NCI-H526 treated with DMSO at 0.1 percent for 48 hours (cell line): ENCODE data around the gene IREB2.
"Not testable (repeated sequence)": the region's sequence is repeated elsewhere in the genome, so short reads cannot be mapped to it uniquely, and the experiment has no call there.

Experiments used
- DNase-seq: peaks from one replicate; lab custom pipeline; 2025; lab: John Stamatoyannopoulos, UW

The IREB2 gene

GRCh38 chr15:78481917-78482316 is 43.9 kb downstream of the IREB2 start:
- no peak for DNase-seq

GRCh38 chr15:78492872-78493271 is 54.9 kb downstream of the IREB2 start:
- no peak for DNase-seq

GRCh38 chr15:78501857-78502256 is 63.8 kb downstream of the IREB2 start:
- DNase-seq = no peak

- DNase-seq = no peak
Observed at GRCh38 chr15:78502641-78503040, 64.6 kb downstream of the IREB2 start.

GRCh38 chr15:78506971-78507830 is 69.2 kb downstream of the IREB2 start, which contains the start of gene HYKK:
Gene HYKK (plus strand): TSS chr15:78507577. CDS start chr15:78513089, 5,512 bp downstream.
- DNase-seq = peak; percentile 98

- peak; percentile 18 for DNase-seq
Observed at GRCh38 chr15:78507831-78508160, 69.8 kb downstream of the IREB2 start.

- DNase-seq = no peak
Observed at GRCh38 chr15:78508272-78508671, 70.3 kb downstream of the IREB2 start.

GRCh38 chr15:78509726-78510312 is 71.8 kb downstream of the IREB2 start:
- no peak for DNase-seq

GRCh38 chr15:78520035-78520434 is 82.0 kb downstream of the IREB2 start:
- DNase-seq = not testable (repeated sequence)

- DNase-seq = no peak
Observed at GRCh38 chr15:78524230-78524629, 86.2 kb downstream of the IREB2 start.

- no peak for DNase-seq
Observed at GRCh38 chr15:78527325-78527724, 89.3 kb downstream of the IREB2 start.

GRCh38 chr15:78533331-78533730 is 95.3 kb downstream of the IREB2 start:
- DNase-seq = no peak

GRCh38 chr15:78536134-78536533 is 98.1 kb downstream of the IREB2 start:
- DNase-seq = no peak

GRCh38 chr15:78537266-78537905 is 99.4 kb downstream of the IREB2 start:
- no peak for DNase-seq

- DNase-seq = no peak
Observed at GRCh38 chr15:78538358-78538757, 100.3 kb downstream of the IREB2 start.

GRCh38 chr15:78539464-78540140 is 101.6 kb downstream of the IREB2 start:
- not testable (repeated sequence) for DNase-seq

GRCh38 chr15:78540141-78540870 is 102.3 kb downstream of the IREB2 start, which contains the start of gene PSMA4:
Gene PSMA4 (plus strand): TSS chr15:78540444. CDS start chr15:78541928, 1,484 bp downstream.
- DNase-seq = peak; percentile 69

GRCh38 chr15:78540871-78541743 is 103.1 kb downstream of the IREB2 start:
- no peak for DNase-seq

- no peak for DNase-seq
Observed at GRCh38 chr15:78541744-78542034, 103.7 kb downstream of the IREB2 start.

GRCh38 chr15:78542647-78543046 is 104.6 kb downstream of the IREB2 start:
- DNase-seq = no peak

GRCh38 chr15:78550194-78550593 is 112.2 kb downstream of the IREB2 start:
- no peak for DNase-seq
